Esophagus mucosa (tissue), 1 donor: ENCODE results near the gene SCAP. TPM values are rescaled to one million over a fixed set of nuclear protein-coding genes. Genes with fewer than 3 reads are reported as not detected.

ENCODE experiments used
- ATAC-seq: fragments of 200-7000 bp; cut with Tn5 transposase; one replicate; pipeline ENCODE4 v1.9.1; 2020
- total RNA-seq: library from RNA; stranded (reverse); gene quantifications from one replicate; pipeline ENCODE4 v1.2.4, GENCODE V29; 2023
- donor health status: DM: yes; HTN: yes; CAD: no.

Gene SCAP
- total RNA-seq, 1 donor from 2014 or later, result 59.8 TPM

GRCh38 chr3:47430606-47431005, 45.1 kb downstream of the SCAP start:
- ATAC-seq, result no peak

- ATAC-seq, result no peak
Observed at GRCh38 chr3:47429476-47430270, 46.1 kb downstream of the SCAP start.

GRCh38 chr3:47428662-47429061, 47.1 kb downstream of the SCAP start:
- ATAC-seq, result no peak

GRCh38 chr3:47427866-47428265, 47.9 kb downstream of the SCAP start:
- no peak for ATAC-seq

- ATAC-seq, result no peak
Observed at GRCh38 chr3:47425959-47426358, 49.8 kb downstream of the SCAP start.

- no peak for ATAC-seq
Observed at GRCh38 chr3:47425383-47425778, 50.4 kb downstream of the SCAP start.

GRCh38 chr3:47424434-47425382, 51.0 kb downstream of the SCAP start:
- ATAC-seq, result no peak

GRCh38 chr3:47423548-47424145, 52.1 kb downstream of the SCAP start:
- ATAC-seq, result no peak

- ATAC-seq, result no peak
Observed at GRCh38 chr3:47422743-47423142, 53.0 kb downstream of the SCAP start.

- peak; percentile 47 for ATAC-seq
Observed at GRCh38 chr3:47421741-47422649, 53.7 kb downstream of the SCAP start.

- peak; percentile 79 for ATAC-seq
Observed at GRCh38 chr3:47420511-47421484, 54.9 kb downstream of the SCAP start.

GRCh38 chr3:47420044-47420430, 55.7 kb downstream of the SCAP start:
- no peak for ATAC-seq

GRCh38 chr3:47419083-47420043, 56.4 kb downstream of the SCAP start:
- ATAC-seq, result no peak

GRCh38 chr3:47418167-47419082, 57.3 kb downstream of the SCAP start:
- ATAC-seq, result no peak

- ATAC-seq, result no peak
Observed at GRCh38 chr3:47416041-47416440, 59.7 kb downstream of the SCAP start.

- no peak for ATAC-seq
Observed at GRCh38 chr3:47414666-47415587, 60.8 kb downstream of the SCAP start.

GRCh38 chr3:47414161-47414564, 61.6 kb downstream of the SCAP start:
- no peak for ATAC-seq
